ENCODE results near the gene SPDYE3. TPM values are rescaled to one million over a fixed set of nuclear protein-coding genes. Genes with fewer than 3 reads are reported as not detected.

SPDYE3 gene
- total and polyA plus RNA-seq, 2 of the 4 experiments (the other 2 are of a cell fraction) = not detected

DNA sequence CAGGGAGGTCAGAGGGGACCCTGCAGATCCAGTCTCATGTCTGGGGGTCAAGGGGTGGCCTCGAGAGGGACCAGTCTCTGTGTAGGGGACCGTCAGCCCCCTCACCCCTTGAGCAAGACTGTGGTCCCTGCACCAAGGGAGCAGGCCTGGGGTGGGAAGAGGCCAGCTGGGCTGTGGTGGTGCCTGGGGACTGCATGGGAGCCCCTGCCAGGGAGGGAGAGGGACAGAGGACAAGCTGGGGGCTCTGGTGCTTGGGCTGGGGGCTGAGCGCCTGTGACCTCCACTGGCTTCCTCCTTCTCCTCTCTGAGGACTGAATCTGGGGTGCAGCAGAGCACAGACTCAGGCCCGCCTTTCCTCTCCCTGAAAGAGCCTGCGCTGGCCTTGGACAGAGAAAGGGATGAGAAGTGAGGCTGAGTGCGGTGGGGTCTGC lies 49.6 kb downstream of the SPDYE3 start:
- ChIA-PET CTCF (no interaction called here), POLR2A (ENCODE audit: unreplicated experiment) (no interaction called here)
- Histone ChIP-seq H2AFZ (replicated peaks; ENCODE audit: low read length, poor library complexity) (no peak overlapping the region), H4K20me1 (ENCODE audit: insufficient read depth, low read length) (no peaks in the 10 kb centered on the region), H4K5ac (ENCODE audit: low read depth, low read length) (no peak overlapping the region), H2AK5ac (ENCODE audit: low read depth, low read length) (no peak overlapping the region), H3K56ac (ENCODE audit: extremely low read depth, insufficient read depth, low read length) (no peak overlapping the region), H3K36me3 (ENCODE audit: control insufficient read depth, insufficient read depth, low read length) (peaks cover 77% of the 10 kb centered on the region), H2BK120ac (ENCODE audit: low read depth, low read length) (no peak overlapping the region), H3K4me2 (ENCODE audit: low read depth, low read length) (no peak overlapping the region), H2BK20ac (ENCODE audit: low read depth, low read length) (no peak overlapping the region), H3K27me3 (ENCODE audit: control insufficient read depth, insufficient read depth, low read length) (no peaks in the 10 kb centered on the region), H3K9me1 (ENCODE audit: insufficient read depth, low read length) (no peaks in the 10 kb centered on the region), H3K4me1 (ENCODE audit: control insufficient read depth, insufficient read depth, low read length) (no peaks in the 10 kb centered on the region), H3K4me3 (ENCODE audit: insufficient read depth, low read depth, low read length) (no peak overlapping the region), H3K9ac (ENCODE audit: low read depth, low read length) (no peak overlapping the region), H4K8ac (ENCODE audit: low read depth in 2 of 2, low read length in 2 of 2) (no peak overlapping the region), H3K23ac (ENCODE audit: low read depth, low read length) (no peak overlapping the region), H3K14ac (replicated peaks; ENCODE audit: low read depth, low read length) (no peak overlapping the region), H2BK5ac (ENCODE audit: low read depth, low read length, poor library complexity, severe bottlenecking) (no peak overlapping the region), H2BK15ac (ENCODE audit: low read depth, low read length) (no peak overlapping the region), H3K4ac (ENCODE audit: low read depth, low read length) (no peak overlapping the region), H3K18ac (ENCODE audit: low read depth, low read length) (no peak overlapping the region), H2AK9ac (replicated peaks; ENCODE audit: low read depth, low read length, poor library complexity) (no peak overlapping the region), H3K79me1 (ENCODE audit: low read depth in 1 of 2, low read length in 2 of 2) (peaks cover 0 to 3% of the 10 kb centered on the region in 2 experiments; a peak in 1 of 4 replicates), H4K91ac (ENCODE audit: insufficient read depth, low read depth, low read length) (no peak overlapping the region), H3K27ac (ENCODE audit: insufficient read depth, low read length) (no peak overlapping the region), H3K9me3 (ENCODE audit: control insufficient read depth, insufficient read depth, low read length) (no peaks in the 10 kb centered on the region)
- intact Hi-C loops (cut with micrococcal nuclease) (no loop called here), dilution Hi-C loops (cut with HindIII; ENCODE audit: low sequenced_read_pairs, unreplicated experiment) (no loop called here), in situ Hi-C loops (cut with MboI; ENCODE audit: low sequenced_read_pairs) (no loop called here)
- no TSS peak for BruUV-seq (replicated peaks)
- TF ChIP-seq, protein P1, sequence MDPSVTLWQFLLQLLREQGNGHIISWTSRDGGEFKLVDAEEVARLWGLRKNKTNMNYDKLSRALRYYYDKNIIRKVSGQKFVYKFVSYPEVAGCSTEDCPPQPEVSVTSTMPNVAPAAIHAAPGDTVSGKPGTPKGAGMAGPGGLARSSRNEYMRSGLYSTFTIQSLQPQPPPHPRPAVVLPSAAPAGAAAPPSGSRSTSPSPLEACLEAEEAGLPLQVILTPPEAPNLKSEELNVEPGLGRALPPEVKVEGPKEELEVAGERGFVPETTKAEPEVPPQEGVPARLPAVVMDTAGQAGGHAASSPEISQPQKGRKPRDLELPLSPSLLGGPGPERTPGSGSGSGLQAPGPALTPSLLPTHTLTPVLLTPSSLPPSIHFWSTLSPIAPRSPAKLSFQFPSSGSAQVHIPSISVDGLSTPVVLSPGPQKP (IDR thresholded peaks at IDR 0.05; ENCODE audit: borderline replicate concordance, low read depth, low read length) = no peak
- TF ChIP-seq FOS (IDR thresholded peaks at IDR 0.05; ENCODE audit: low read depth, low read length) = no peak
- TF ChIP-seq RFX5 (IDR thresholded peaks at IDR 0.05; ENCODE audit: low read depth, low read length) = no peak
- no peak for TF ChIP-seq NFE2L2 (IDR thresholded peaks at IDR 0.05; ENCODE audit: low read depth, low read length)
- no peak for TF ChIP-seq RAD21 (IDR thresholded peaks at IDR 0.05; ENCODE audit: low read length)
- TF ChIP-seq, protein P2, sequence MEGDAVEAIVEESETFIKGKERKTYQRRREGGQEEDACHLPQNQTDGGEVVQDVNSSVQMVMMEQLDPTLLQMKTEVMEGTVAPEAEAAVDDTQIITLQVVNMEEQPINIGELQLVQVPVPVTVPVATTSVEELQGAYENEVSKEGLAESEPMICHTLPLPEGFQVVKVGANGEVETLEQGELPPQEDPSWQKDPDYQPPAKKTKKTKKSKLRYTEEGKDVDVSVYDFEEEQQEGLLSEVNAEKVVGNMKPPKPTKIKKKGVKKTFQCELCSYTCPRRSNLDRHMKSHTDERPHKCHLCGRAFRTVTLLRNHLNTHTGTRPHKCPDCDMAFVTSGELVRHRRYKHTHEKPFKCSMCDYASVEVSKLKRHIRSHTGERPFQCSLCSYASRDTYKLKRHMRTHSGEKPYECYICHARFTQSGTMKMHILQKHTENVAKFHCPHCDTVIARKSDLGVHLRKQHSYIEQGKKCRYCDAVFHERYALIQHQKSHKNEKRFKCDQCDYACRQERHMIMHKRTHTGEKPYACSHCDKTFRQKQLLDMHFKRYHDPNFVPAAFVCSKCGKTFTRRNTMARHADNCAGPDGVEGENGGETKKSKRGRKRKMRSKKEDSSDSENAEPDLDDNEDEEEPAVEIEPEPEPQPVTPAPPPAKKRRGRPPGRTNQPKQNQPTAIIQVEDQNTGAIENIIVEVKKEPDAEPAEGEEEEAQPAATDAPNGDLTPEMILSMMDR (conservative IDR thresholded peaks at IDR 0.05; ENCODE audit: low read depth, low read length) = no peak
- no peak for TF ChIP-seq POLR2A (IDR thresholded peaks at IDR 0.05; ENCODE audit: low read depth, low read length)
- no peak for TF ChIP-seq CEBPB (IDR thresholded peaks at IDR 0.05; ENCODE audit: low read depth, low read length)
- TF ChIP-seq MAFK (IDR thresholded peaks at IDR 0.05; ENCODE audit: low read depth, low read length) = no peak
- TF ChIP-seq MAZ (IDR thresholded peaks at IDR 0.05; ENCODE audit: borderline replicate concordance, low read depth, low read length) = no peak
- ATAC-seq (ENCODE audit: low read depth) = no peak
- no peak for DNase-seq
- WGBS, 2 experiments (ENCODE audit: extremely low coverage in 2 of 2, insufficient read length in 1 of 2) = no CpG with 5 or more reads among the region's 6 CpGs
